ENCODE results near the gene B4GALNT2. TPM values are rescaled to one million over a fixed set of nuclear protein-coding genes. Genes with fewer than 3 reads are reported as not detected.

The B4GALNT2 gene
- total and polyA plus RNA-seq, 2 of the 13 experiments (the other 11 are each of a cell fraction or from before 2014, with no cell fraction given), result not detected

- TF ChIP-seq, protein P1, sequence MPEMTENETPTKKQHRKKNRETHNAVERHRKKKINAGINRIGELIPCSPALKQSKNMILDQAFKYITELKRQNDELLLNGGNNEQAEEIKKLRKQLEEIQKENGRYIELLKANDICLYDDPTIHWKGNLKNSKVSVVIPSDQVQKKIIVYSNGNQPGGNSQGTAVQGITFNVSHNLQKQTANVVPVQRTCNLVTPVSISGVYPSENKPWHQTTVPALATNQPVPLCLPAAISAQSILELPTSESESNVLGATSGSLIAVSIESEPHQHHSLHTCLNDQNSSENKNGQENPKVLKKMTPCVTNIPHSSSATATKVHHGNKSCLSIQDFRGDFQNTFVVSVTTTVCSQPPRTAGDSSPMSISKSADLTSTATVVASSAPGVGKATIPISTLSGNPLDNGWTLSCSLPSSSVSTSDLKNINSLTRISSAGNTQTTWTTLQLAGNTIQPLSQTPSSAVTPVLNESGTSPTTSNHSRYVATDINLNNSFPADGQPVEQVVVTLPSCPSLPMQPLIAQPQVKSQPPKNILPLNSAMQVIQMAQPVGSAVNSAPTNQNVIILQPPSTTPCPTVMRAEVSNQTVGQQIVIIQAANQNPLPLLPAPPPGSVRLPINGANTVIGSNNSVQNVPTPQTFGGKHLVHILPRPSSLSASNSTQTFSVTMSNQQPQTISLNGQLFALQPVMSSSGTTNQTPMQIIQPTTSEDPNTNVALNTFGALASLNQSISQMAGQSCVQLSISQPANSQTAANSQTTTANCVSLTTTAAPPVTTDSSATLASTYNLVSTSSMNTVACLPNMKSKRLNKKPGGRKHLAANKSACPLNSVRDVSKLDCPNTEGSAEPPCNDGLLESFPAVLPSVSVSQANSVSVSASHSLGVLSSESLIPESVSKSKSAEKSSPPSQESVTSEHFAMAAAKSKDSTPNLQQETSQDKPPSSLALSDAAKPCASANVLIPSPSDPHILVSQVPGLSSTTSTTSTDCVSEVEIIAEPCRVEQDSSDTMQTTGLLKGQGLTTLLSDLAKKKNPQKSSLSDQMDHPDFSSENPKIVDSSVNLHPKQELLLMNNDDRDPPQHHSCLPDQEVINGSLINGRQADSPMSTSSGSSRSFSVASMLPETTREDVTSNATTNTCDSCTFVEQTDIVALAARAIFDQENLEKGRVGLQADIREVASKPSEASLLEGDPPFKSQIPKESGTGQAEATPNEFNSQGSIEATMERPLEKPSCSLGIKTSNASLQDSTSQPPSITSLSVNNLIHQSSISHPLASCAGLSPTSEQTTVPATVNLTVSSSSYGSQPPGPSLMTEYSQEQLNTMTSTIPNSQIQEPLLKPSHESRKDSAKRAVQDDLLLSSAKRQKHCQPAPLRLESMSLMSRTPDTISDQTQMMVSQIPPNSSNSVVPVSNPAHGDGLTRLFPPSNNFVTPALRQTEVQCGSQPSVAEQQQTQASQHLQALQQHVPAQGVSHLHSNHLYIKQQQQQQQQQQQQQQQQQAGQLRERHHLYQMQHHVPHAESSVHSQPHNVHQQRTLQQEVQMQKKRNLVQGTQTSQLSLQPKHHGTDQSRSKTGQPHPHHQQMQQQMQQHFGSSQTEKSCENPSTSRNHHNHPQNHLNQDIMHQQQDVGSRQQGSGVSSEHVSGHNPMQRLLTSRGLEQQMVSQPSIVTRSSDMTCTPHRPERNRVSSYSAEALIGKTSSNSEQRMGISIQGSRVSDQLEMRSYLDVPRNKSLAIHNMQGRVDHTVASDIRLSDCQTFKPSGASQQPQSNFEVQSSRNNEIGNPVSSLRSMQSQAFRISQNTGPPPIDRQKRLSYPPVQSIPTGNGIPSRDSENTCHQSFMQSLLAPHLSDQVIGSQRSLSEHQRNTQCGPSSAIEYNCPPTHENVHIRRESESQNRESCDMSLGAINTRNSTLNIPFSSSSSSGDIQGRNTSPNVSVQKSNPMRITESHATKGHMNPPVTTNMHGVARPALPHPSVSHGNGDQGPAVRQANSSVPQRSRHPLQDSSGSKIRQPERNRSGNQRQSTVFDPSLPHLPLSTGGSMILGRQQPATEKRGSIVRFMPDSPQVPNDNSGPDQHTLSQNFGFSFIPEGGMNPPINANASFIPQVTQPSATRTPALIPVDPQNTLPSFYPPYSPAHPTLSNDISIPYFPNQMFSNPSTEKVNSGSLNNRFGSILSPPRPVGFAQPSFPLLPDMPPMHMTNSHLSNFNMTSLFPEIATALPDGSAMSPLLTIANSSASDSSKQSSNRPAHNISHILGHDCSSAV (CRISPR knock-in tag; IDR thresholded peaks at IDR 0.05; ENCODE audit: borderline replicate concordance), result no peak
- no peak for TF ChIP-seq JARID2 (CRISPR knock-in tag; IDR thresholded peaks at IDR 0.05; ENCODE audit: insufficient replicate concordance)
- no peak for TF ChIP-seq ZNF207 (IDR thresholded peaks at IDR 0.05; ENCODE audit: borderline replicate concordance)
- TF ChIP-seq SMAD9 (CRISPR knock-in tag; IDR thresholded peaks at IDR 0.05), result no peak
- no peak for TF ChIP-seq GFI1 (CRISPR knock-in tag; IDR thresholded peaks at IDR 0.05; ENCODE audit: borderline replicate concordance)
- no peak for TF ChIP-seq ZFP91 (CRISPR knock-in tag; IDR thresholded peaks at IDR 0.05; ENCODE audit: borderline replicate concordance)
These were observed 76.5 kb downstream of the B4GALNT2 start (continued) for GRCh38 chr17:49209061-49209571.
